Heart left ventricle (tissue), 13 donors: Measurements from ENCODE around the gene THNSL1.

ENCODE experiments used
- CTCF ChIP-seq, 12 donors: fragments of 200-600 bp; sonication (generic) in 4 of 12; IDR thresholded peaks; one replicate each; pipeline versions ENCODE4 v1.5.0 to v1.8.0; 2018 to 2022; ENCODE audit warnings: antibody characterized with exemption in 12 of 12, mild to moderate bottlenecking in 5 of 12
- POLR2A ChIP-seq, 2 donors: fragments of 450-650 bp; IDR thresholded peaks; one replicate each; pipeline ENCODE4 v1.6.1; 2017; ENCODE audit warnings: antibody characterized with exemption in 2 of 2, mild to moderate bottlenecking in 2 of 2, moderate library complexity in 2 of 2
- donor health status: ischemic (EF 13 %, LVEDD 7.1; RV severe dilation, severe dysfunction).
- donor health status: DM: no; HTN: yes; CAD: no.
- donor health status: DM: no; HTN: no; CAD: no.
- donor health status: ischemic (EF 25% LVEDD 6.9; RV normal size, moderate dysfunction).
- donor health status: ischemic (EF 25% LVEDD 5.7; RV mildly dilated, moderate dysfunction).
- donor health status: ischemic (EF 35%, LVEDD 5.7; RV mildly dilated, moderate dysfunction).
- donor health status: nonischemic (EF 11% LVEDD 7.7; RV severe dilation, severe dysfunction).
- donor health status: DM: yes; HTN: yes; CAD: no.
- donor health status: PGD.
- donor health status: ischemic (EF 29% LVEDD 5.4; RV normal size, mild dysfunction).
- donor health status: nonischemic (EF 23%, LVEDD 6.1; RV moderate dilation, normal function).

- TF ChIP-seq CTCF (IDR thresholded peaks at IDR 0.05) (no peak), POLR2A (IDR thresholded peaks at IDR 0.05) (no peak)
Measured at GRCh38 chr10:25071227-25071626, 54.8 kb downstream of the THNSL1 start.
